ENCODE data around the gene TNPO2. TPM values are rescaled to one million over a fixed set of nuclear protein-coding genes. Genes with fewer than 3 reads are reported as not detected.
"Not testable (repeated sequence)": the region's sequence is repeated elsewhere in the genome, so short reads cannot be mapped to it uniquely, and the experiment has no call there.

The TNPO2 gene
- polyA plus RNA-seq, 1 experiment: 47.3 TPM

- Histone ChIP-seq H3K27me3 (ENCODE audit: control insufficient read depth, insufficient read depth, low read length) (no peaks in the 10 kb centered on the region), H3K4me3 (ENCODE audit: low read depth, low read length) (peak within 1 kb of the TSS; percentile 98), H3K9me3 (ENCODE audit: control insufficient read depth, insufficient read depth, low read length) (peaks cover 4% of the 10 kb centered on the region; the same call in 1 of the 2 replicates), H3K27ac (ENCODE audit: low read depth, low read length) (peak within 1 kb of the TSS; percentile 99)
- ChIA-PET CTCF (interaction anchor here (2.0 to 2.8 kb wide), 2 partner anchors 9 to 167 kb away, joined by 7 to 9 read pairs; no protein-coding TSS in a partner anchor), POLR2A (interaction anchor here (0.6 to 1.9 kb wide), 14 partner anchors 9 to 1510 kb away, joined by 3 to 9 read pairs (median 6); partner anchors contain the start of genes FBXW9, JUNB, MAN2B1 and WDR83)
- DNase-seq (ENCODE audit: low read depth, low spot score): peak; percentile 93
- no peak for TF ChIP-seq CTCF (IDR thresholded peaks at IDR 0.05; ENCODE audit: low read depth, low read length)
Measured at GRCh38 chr19:12681074-12681987, 42.4 kb downstream of the TNPO2 start, which contains the start of gene DHPS. TSS of gene DHPS (minus strand) at chr19:12681880. CDS start at chr19:12681766, 114 bp downstream.

GRCh38 chr19:12680034-12680433, 43.7 kb downstream of the TNPO2 start:
- ChIA-PET POLR2A (no interaction called here), CTCF (interaction anchor here (0.5 to 2.8 kb wide), 4 partner anchors 8 to 223 kb away, joined by 3 to 9 read pairs (median 4); no protein-coding TSS in a partner anchor)
- Histone ChIP-seq H3K4me3 (ENCODE audit: low read depth, low read length) (no peak overlapping the region), H3K27ac (ENCODE audit: low read depth, low read length) (no peak overlapping the region), H3K27me3 (ENCODE audit: control insufficient read depth, insufficient read depth, low read length) (no peaks in the 10 kb centered on the region), H3K9me3 (ENCODE audit: control insufficient read depth, insufficient read depth, low read length) (peaks cover 4% of the 10 kb centered on the region; the same call in 1 of the 2 replicates)
- TF ChIP-seq CTCF (IDR thresholded peaks at IDR 0.05; ENCODE audit: low read depth, low read length): no peak
- no peak for DNase-seq (ENCODE audit: low read depth, low spot score)

- DNase-seq (ENCODE audit: low read depth, low spot score); H3K27ac ChIP-seq (ENCODE audit: low read depth, low read length); H3K27me3 ChIP-seq (ENCODE audit: control insufficient read depth, insufficient read depth, low read length); H3K9me3 ChIP-seq (ENCODE audit: control insufficient read depth, insufficient read depth, low read length); H3K4me3 ChIP-seq (ENCODE audit: low read depth, low read length): not testable (repeated sequence)
- ChIA-PET CTCF (interaction anchor here (0.7 to 1.3 kb wide), 4 partner anchors 38 to 118 kb away, joined by 3 to 4 read pairs (median 4); no protein-coding TSS in a partner anchor), POLR2A (interaction anchor here (0.5 to 0.9 kb wide), 4 partner anchors 9 to 39 kb away, joined by 3 to 4 read pairs (median 4); partner anchors contain the start of gene GNG14)
Measured at GRCh38 chr19:12678039-12678438, 45.7 kb downstream of the TNPO2 start.

GRCh38 chr19:12676928-12677327, 46.8 kb downstream of the TNPO2 start:
- peaks cover 4% of the 10 kb centered on the region; the same call in 1 of the 2 replicates for H3K9me3 ChIP-seq (ENCODE audit: control insufficient read depth, insufficient read depth, low read length)
- no peak for DNase-seq (ENCODE audit: low read depth, low spot score)
- no peak overlapping the region for H3K27ac ChIP-seq (ENCODE audit: low read depth, low read length)
- H3K4me3 ChIP-seq (ENCODE audit: low read depth, low read length): no peak overlapping the region
- ChIA-PET CTCF (interaction anchor here (0.5 to 3.2 kb wide), 8 partner anchors 9 to 170 kb away, joined by 3 to 20 read pairs (median 4); no protein-coding TSS in a partner anchor), POLR2A (no interaction called here)
- TF ChIP-seq CTCF (IDR thresholded peaks at IDR 0.05; ENCODE audit: low read depth, low read length): no peak
- no peaks in the 10 kb centered on the region for H3K27me3 ChIP-seq (ENCODE audit: control insufficient read depth, insufficient read depth, low read length)

GRCh38 chr19:12676384-12676792, 47.3 kb downstream of the TNPO2 start:
- peak; percentile 27 for DNase-seq (ENCODE audit: low read depth, low spot score)
- CTCF ChIA-PET: interaction anchor here (0.6 to 3.2 kb wide), 6 partner anchors 8 to 171 kb away, joined by 3 to 20 read pairs (median 5); no protein-coding TSS in a partner anchor
- Histone ChIP-seq H3K4me3 (ENCODE audit: low read depth, low read length) (no peak overlapping the region), H3K27ac (ENCODE audit: low read depth, low read length) (no peak overlapping the region), H3K9me3 (ENCODE audit: control insufficient read depth, insufficient read depth, low read length) (peaks cover 1% of the 10 kb centered on the region; the same call in 1 of the 2 replicates), H3K27me3 (ENCODE audit: control insufficient read depth, insufficient read depth, low read length) (no peaks in the 10 kb centered on the region)
- POLR2A ChIA-PET: no interaction called here
- TF ChIP-seq CTCF (IDR thresholded peaks at IDR 0.05; ENCODE audit: low read depth, low read length): peak; percentile 83

All from AG04450 (cell line).